Choroid plexus epithelial cell (primary cell): ENCODE measurements around the gene OR10V1.
A peak's percentile ranks its signal among the peaks of the same experiment; 100 is the strongest.

Experiments used
- DNase-seq: peaks from one replicate; pipeline ENCODE4 v3.0.0-alpha.2; 2010; ENCODE audit warnings: low read depth
- H3K4me3 ChIP-seq: 2 replicates; pipeline ENCODE4 v1.5.1; 2011; ENCODE audit warnings: low read depth, mild to moderate bottlenecking, control low read depth, low read length, moderate library complexity
- CTCF ChIP-seq: conservative IDR thresholded peaks from 2 replicates; pipeline ENCODE4 v1.5.1; 2011; ENCODE audit warnings: low read depth, mild to moderate bottlenecking, control low read depth, inconsistent platforms, low read length, moderate library complexity

The OR10V1 gene

GRCh38 chr11:59756558-59756840 is 42.9 kb upstream of the OR10V1 start:
- no peak for TF ChIP-seq CTCF
- peak overlapping the region; percentile 88 for H3K4me3 ChIP-seq
- DNase-seq, result no peak

GRCh38 chr11:59755701-59756557 is 42.3 kb upstream of the OR10V1 start:
- H3K4me3 ChIP-seq, result peak overlapping the region; percentile 88
- no peak for TF ChIP-seq CTCF
- peak; percentile 84 for DNase-seq

- no peak for TF ChIP-seq CTCF
- peak within 1 kb of the TSS; percentile 88 for H3K4me3 ChIP-seq
- peak; percentile 69 for DNase-seq
Observed at GRCh38 chr11:59754859-59755700, 41.4 kb upstream of the OR10V1 start, which contains the start of gene STX3. Gene STX3, plus strand, starts transcription at chr11:59755376. Its CDS starts 230 bp downstream, at chr11:59755606.

- peak; percentile 29 for DNase-seq
- no peak for TF ChIP-seq CTCF
- peak overlapping the region; percentile 88 for H3K4me3 ChIP-seq
Observed at GRCh38 chr11:59754494-59754858, 40.8 kb upstream of the OR10V1 start.

- peak; percentile 78 for DNase-seq
- peak overlapping the region; percentile 88 for H3K4me3 ChIP-seq
- peak; percentile 93 for TF ChIP-seq CTCF
Observed at GRCh38 chr11:59753650-59754493, 40.2 kb upstream of the OR10V1 start.

- no peak overlapping the region for H3K4me3 ChIP-seq
- no peak for DNase-seq
- TF ChIP-seq CTCF, result no peak
Observed at GRCh38 chr11:59746111-59746510, 32.5 kb upstream of the OR10V1 start.
